Body of pancreas (tissue), 4 donors: ENCODE data around the gene GNB1.

Experiments
- CTCF ChIP-seq, 7 experiments: fragments of 450-650 bp in 4 of 7; fragments of 200-600 bp in 3 of 7; sonication (generic) in 3 of 7; IDR thresholded peaks; one replicate each; pipeline ENCODE4 v1.5.1; 2016 to 2019; ENCODE audit warnings: antibody characterized with exemption in 7 of 7
- POLR2A ChIP-seq, 3 donors: fragments of 450-650 bp; IDR thresholded peaks; one replicate each; pipeline ENCODE4 v1.6.1; 2016; ENCODE audit warnings: antibody characterized with exemption in 3 of 3, mild to moderate bottlenecking in 2 of 3

DNA sequence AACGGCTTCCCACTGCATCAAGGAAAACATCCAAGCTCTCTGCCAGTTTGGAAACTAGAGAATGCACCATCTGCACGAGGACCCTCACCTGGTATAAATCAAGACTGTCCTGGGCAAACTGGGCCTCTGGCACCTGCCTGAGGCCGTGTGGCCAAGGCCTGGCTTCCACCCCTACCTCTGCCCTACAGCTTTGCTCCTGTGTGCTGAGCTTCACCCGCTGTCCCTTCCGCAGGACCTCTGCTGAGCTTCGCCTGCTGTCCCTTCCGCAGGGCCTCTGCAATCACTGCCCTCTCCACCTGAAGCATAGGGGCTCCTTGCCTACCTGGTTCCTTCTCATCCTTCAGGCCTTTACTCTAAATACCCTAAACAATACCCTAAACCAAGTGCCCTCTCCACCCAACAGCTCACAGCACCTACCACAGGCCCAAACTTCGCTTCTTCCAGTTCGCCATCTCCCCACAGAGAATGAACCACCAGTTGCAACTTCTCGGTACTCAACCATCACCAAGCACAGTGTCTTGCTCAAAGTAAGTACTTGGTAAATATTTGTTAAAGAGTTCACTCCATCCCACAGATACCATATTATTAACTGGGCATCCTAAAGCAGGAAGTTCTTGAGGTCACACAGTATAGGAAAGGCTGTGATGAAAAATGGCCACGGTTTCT is 18.4 kb downstream of the GNB1 start:
- TF ChIP-seq CTCF (IDR thresholded peaks at IDR 0.05) (no peak), POLR2A (IDR thresholded peaks at IDR 0.05) (no peak)
